ENCODE data around the gene CAV2. TPM values are rescaled to one million over a fixed set of nuclear protein-coding genes. Genes with fewer than 3 reads are reported as not detected.

CAV2 gene
- total and polyA plus RNA-seq, 2 of the 8 experiments (the other 6 are each of a cell fraction or from before 2014, with no cell fraction given): 2.8 to 4.7 TPM

DNA sequence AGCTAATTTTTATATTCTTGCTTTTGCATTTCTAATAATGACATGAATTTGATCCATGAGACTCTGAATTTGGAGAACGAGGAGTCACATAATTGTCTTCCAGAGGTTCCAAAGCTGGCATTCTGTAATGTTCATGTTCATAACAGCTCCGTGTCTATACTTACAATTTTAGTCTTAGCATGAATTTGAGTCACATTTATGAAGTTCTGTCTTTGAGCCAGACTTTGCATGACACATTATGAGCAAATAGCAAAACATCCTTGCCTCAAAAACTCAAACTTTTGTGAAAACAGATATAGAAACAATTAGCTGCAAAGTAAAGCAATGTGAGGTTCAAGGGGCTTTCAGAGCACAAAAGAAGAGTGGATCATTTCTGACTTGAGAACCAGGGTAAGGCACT lies 44.5 kb upstream of the CAV2 start:
- no peak overlapping the region for H3K18ac ChIP-seq (ENCODE audit: extremely low read depth, low read length)
- H2BK20ac ChIP-seq (ENCODE audit: low read length): no peak overlapping the region
- H3K14ac ChIP-seq (ENCODE audit: insufficient read length): no peak overlapping the region
- no peak overlapping the region for H3K23ac ChIP-seq (ENCODE audit: insufficient read length)
- H3K23me2 ChIP-seq (ENCODE audit: low read depth, low read length): no peaks in the 10 kb centered on the region; the same call in 1 of the 2 replicates
- H3K27me3 ChIP-seq (replicated peaks in 1 of 4; ENCODE audit: control insufficient read depth in 3 of 4, extremely low read depth in 1 of 4, insufficient read depth in 3 of 4, low read length in 3 of 4): no peaks in the 10 kb centered on the region
- H4K8ac ChIP-seq (ENCODE audit: extremely low read depth, insufficient read depth, low read length): no peak overlapping the region
- no peak overlapping the region for H4K91ac ChIP-seq (replicated peaks; ENCODE audit: insufficient read length, low read length)
- H2BK120ac ChIP-seq (replicated peaks; ENCODE audit: low read depth, low read length): no peak overlapping the region
- H3K9me3 ChIP-seq (ENCODE audit: insufficient read depth in 2 of 2, low read depth in 1 of 2, low read length in 1 of 2): no peaks in the 10 kb centered on the region
- no peak overlapping the region for H2BK5ac ChIP-seq (ENCODE audit: low read depth, low read length)
- H2AFZ ChIP-seq (ENCODE audit: low read length): no peak overlapping the region
- POLR2A ChIA-PET (ENCODE audit: partially characterized antibody): no interaction called here
- no peak overlapping the region for H4K5ac ChIP-seq (ENCODE audit: insufficient read length, low read depth, low read length)
- H3K4me1 ChIP-seq (replicated peaks in 1 of 4; ENCODE audit: control insufficient read depth in 3 of 4, insufficient read depth in 4 of 4, low read length in 3 of 4): no peaks in the 10 kb centered on the region
- no peak for FAIRE-seq
- no peak overlapping the region for H3K4me3 ChIP-seq (ENCODE audit: extremely low read depth in 1 of 4, insufficient read depth in 2 of 4, low read depth in 3 of 4, low read length in 4 of 4)
- no peak for DNase-seq (ENCODE audit: low read depth in 1 of 2, low spot score in 2 of 2)
- H3K79me1 ChIP-seq (ENCODE audit: low read depth, low read length): no peaks in the 10 kb centered on the region
- CTCF ChIA-PET (ENCODE audit: partially characterized antibody): no interaction called here
- no peaks in the 10 kb centered on the region for H3K36me3 ChIP-seq (ENCODE audit: control insufficient read depth in 2 of 4, insufficient read depth in 4 of 4, low read length in 3 of 4)
- H3K56ac ChIP-seq (replicated peaks; ENCODE audit: insufficient read length, low read depth, low read length): no peak overlapping the region
- H2BK15ac ChIP-seq (ENCODE audit: low read length): no peak overlapping the region
- no peak overlapping the region for H3K4ac ChIP-seq (replicated peaks; ENCODE audit: insufficient read length, low read depth, low read length)
- no peak overlapping the region for H2BK12ac ChIP-seq (ENCODE audit: low read depth, low read length)
- no peak overlapping the region for H3K4me2 ChIP-seq (ENCODE audit: insufficient read depth in 1 of 2, low read depth in 2 of 2, low read length in 2 of 2)
- H3K27ac ChIP-seq (ENCODE audit: low read depth, low read length): no peak overlapping the region
- no peak overlapping the region for H2AK5ac ChIP-seq (ENCODE audit: low read depth, low read length)
- no peak overlapping the region for H3K9ac ChIP-seq (replicated peaks in 1 of 4; ENCODE audit: extremely low read depth in 1 of 4, low read depth in 3 of 4, low read length in 3 of 4)
- H3K79me2 ChIP-seq (ENCODE audit: control insufficient read depth in 1 of 2, insufficient read depth in 2 of 2, low read length in 2 of 2): no peaks in the 10 kb centered on the region
- H4K20me1 ChIP-seq (replicated peaks in 1 of 2; ENCODE audit: control insufficient read depth in 1 of 2, insufficient read depth in 2 of 2, low read length in 2 of 2): no peaks in the 10 kb centered on the region
- WGBS, 2 experiments (ENCODE audit: extremely low coverage in 1 of 2, insufficient coverage in 1 of 2, insufficient read length in 1 of 2, insufficient replicate concordance in 2 of 2, low coverage in 1 of 2, low lambda C conversion rate in 2 of 2, missing lambda C conversion rate in 1 of 2): 91% methylated on average over 2 of the region's 2 CpGs; no CpG with 5 or more reads in 1 of the 2 experiments
- TF ChIP-seq CEBPB (IDR thresholded peaks at IDR 0.05; ENCODE audit: low read depth, low read length) (no peak), POU5F1 (IDR thresholded peaks at IDR 0.05; ENCODE audit: low read depth, low read length) (no peak), KDM1A (IDR thresholded peaks at IDR 0.05; ENCODE audit: borderline replicate concordance, low read length) (no peak), EP300 (IDR thresholded peaks at IDR 0.05; ENCODE audit: borderline replicate concordance in 1 of 2, low read depth in 2 of 2, low read length in 2 of 2) (no peak), TAF7 (optimal IDR thresholded peaks at IDR 0.05; ENCODE audit: borderline replicate concordance, low read depth, low read length) (no peak), HDAC6 (IDR thresholded peaks at IDR 0.05; ENCODE audit: low read depth, low read length) (no peak), NRF1 (IDR thresholded peaks at IDR 0.05; ENCODE audit: low read depth, low read length) (no peak), NANOG (IDR thresholded peaks at IDR 0.05; ENCODE audit: insufficient read depth, low read depth, low read length, poor library complexity, severe bottlenecking) (no peak), RXRA (IDR thresholded peaks at IDR 0.05; ENCODE audit: insufficient read depth, low read depth, low read length) (no peak)
- TF ChIP-seq, protein P1, sequence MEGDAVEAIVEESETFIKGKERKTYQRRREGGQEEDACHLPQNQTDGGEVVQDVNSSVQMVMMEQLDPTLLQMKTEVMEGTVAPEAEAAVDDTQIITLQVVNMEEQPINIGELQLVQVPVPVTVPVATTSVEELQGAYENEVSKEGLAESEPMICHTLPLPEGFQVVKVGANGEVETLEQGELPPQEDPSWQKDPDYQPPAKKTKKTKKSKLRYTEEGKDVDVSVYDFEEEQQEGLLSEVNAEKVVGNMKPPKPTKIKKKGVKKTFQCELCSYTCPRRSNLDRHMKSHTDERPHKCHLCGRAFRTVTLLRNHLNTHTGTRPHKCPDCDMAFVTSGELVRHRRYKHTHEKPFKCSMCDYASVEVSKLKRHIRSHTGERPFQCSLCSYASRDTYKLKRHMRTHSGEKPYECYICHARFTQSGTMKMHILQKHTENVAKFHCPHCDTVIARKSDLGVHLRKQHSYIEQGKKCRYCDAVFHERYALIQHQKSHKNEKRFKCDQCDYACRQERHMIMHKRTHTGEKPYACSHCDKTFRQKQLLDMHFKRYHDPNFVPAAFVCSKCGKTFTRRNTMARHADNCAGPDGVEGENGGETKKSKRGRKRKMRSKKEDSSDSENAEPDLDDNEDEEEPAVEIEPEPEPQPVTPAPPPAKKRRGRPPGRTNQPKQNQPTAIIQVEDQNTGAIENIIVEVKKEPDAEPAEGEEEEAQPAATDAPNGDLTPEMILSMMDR (IDR thresholded peaks at IDR 0.05; ENCODE audit: control extremely low read depth in 1 of 3, insufficient read depth in 1 of 3, low read depth in 1 of 3, low read length in 3 of 3): no peak
- TF ChIP-seq, protein P2, sequence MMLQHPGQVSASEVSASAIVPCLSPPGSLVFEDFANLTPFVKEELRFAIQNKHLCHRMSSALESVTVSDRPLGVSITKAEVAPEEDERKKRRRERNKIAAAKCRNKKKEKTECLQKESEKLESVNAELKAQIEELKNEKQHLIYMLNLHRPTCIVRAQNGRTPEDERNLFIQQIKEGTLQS (IDR thresholded peaks at IDR 0.05; ENCODE audit: insufficient read depth, low read depth, low read length): no peak
